ENCODE measurements around the gene P2RY12.

- TF ChIP-seq CTCF (IDR thresholded peaks at IDR 0.05) (no peak), POLR2AphosphoS5 (IDR thresholded peaks at IDR 0.05) (no peak), POLR2A (IDR thresholded peaks at IDR 0.05) (no peak), EP300 (IDR thresholded peaks at IDR 0.05) (no peak)
Measured at GRCh38 chr3:151322511-151322910, 62.0 kb downstream of the P2RY12 start.
